A673 (cell line): ENCODE measurements around the gene ZEB2. TPM values are rescaled to one million over a fixed set of nuclear protein-coding genes. Genes with fewer than 3 reads are reported as not detected.

Experiments used
- BruUV-seq: library from RNA; stranded (reverse); fragments of 400-500 nt; replicated peaks from 2 replicates; lab custom pipeline; 2021; lab: Mats Ljungman, UMichigan
- CTCF ChIA-PET: fragments of 300-600 bp; sonication (Branson Sonifier 250); formaldehyde crosslinking; loops from one replicate; lab custom pipeline; 2022; ENCODE audit warnings: antibody characterized with exemption; lab: Charles Lee
- POLR2A ChIA-PET: fragments of 300-600 bp; sonication (Branson Sonifier 250); formaldehyde crosslinking; loops from one replicate; lab custom pipeline; 2022; ENCODE audit warnings: antibody characterized with exemption; ENCODE audit not compliant: low non-redundant PET; lab: Charles Lee
- DNase-seq: peaks from one replicate; pipeline ENCODE4 v3.0.0-alpha.2; 2015; ENCODE audit warnings: low spot score
- H3K27ac ChIP-seq: fragments of 200-600 bp; sonication (generic); 2 replicates; pipeline ENCODE4 v1.5.1; 2016; ENCODE audit warnings: mixed run types, low read depth, mild to moderate bottlenecking, mixed read lengths, antibody characterized with exemption, low read length; ENCODE audit not compliant: poor library complexity, severe bottlenecking
- H3K27me3 ChIP-seq: fragments of 200-600 bp; sonication (generic); replicated peaks from 2 replicates; pipeline ENCODE4 v1.6.1; 2017; ENCODE audit warnings: mixed run types, low read depth, mild to moderate bottlenecking, mixed read lengths, antibody characterized with exemption, low read length; ENCODE audit not compliant: insufficient read depth, poor library complexity
- H3K36me3 ChIP-seq: fragments of 200-600 bp; sonication (generic); 2 replicates; pipeline ENCODE4 v1.6.1; 2016; ENCODE audit warnings: mixed run types, mild to moderate bottlenecking, mixed read lengths, antibody characterized with exemption, low read length; ENCODE audit not compliant: insufficient read depth, poor library complexity, severe bottlenecking
- H3K4me1 ChIP-seq: fragments of 200-600 bp; sonication (generic); 2 replicates; pipeline ENCODE4 v1.6.1; 2017; ENCODE audit warnings: mixed run types, mild to moderate bottlenecking, mixed read lengths, antibody characterized with exemption, low read length; ENCODE audit not compliant: insufficient read depth, poor library complexity, severe bottlenecking
- H3K4me3 ChIP-seq: fragments of 200-600 bp; sonication (generic); 2 replicates; pipeline ENCODE4 v1.5.1; 2016; ENCODE audit warnings: low read depth, mixed run types, mild to moderate bottlenecking, mixed read lengths, low read length; ENCODE audit not compliant: poor library complexity, severe bottlenecking
- H3K9me3 ChIP-seq: fragments of 200-600 bp; sonication (generic); 2 replicates; pipeline ENCODE4 v1.6.1; 2016; ENCODE audit warnings: mixed run types, low read depth, mild to moderate bottlenecking, mixed read lengths, antibody characterized with exemption, low read length; ENCODE audit not compliant: poor library complexity, severe bottlenecking
- EZH2 ChIP-seq: fragments of 200-600 bp; sonication (generic); IDR thresholded peaks from 2 replicates; pipeline ENCODE4 v1.6.1; 2017; ENCODE audit warnings: borderline replicate concordance, low read depth, mild to moderate bottlenecking, mixed read lengths, antibody characterized with exemption, low read length; ENCODE audit not compliant: poor library complexity, severe bottlenecking
- intact Hi-C: fragments of 100-400 bp; cut with micrococcal nuclease; formaldehyde crosslinking; loops from one replicate; pipeline ENCODE4 v1.10.0; 2022; ENCODE audit not compliant: unreplicated experiment
- total RNA-seq: library from RNA; stranded (reverse); gene quantifications from 2 replicates; pipeline ENCODE4 v1.2.3, GENCODE V29; 2021
- TF ChIP-seq, protein P1 (sequence below): fragments of 300-800, 200-600 bp; sonication (generic); conservative IDR thresholded peaks from 2 replicates; pipeline ENCODE4 v1.5.1; 2017; ENCODE audit warnings: low read depth, mild to moderate bottlenecking, antibody characterized with exemption, low read length, moderate library complexity, mixed read lengths

The ZEB2 gene
- total RNA-seq, 1 experiment from 2014 or later, result 146 TPM

DNA sequence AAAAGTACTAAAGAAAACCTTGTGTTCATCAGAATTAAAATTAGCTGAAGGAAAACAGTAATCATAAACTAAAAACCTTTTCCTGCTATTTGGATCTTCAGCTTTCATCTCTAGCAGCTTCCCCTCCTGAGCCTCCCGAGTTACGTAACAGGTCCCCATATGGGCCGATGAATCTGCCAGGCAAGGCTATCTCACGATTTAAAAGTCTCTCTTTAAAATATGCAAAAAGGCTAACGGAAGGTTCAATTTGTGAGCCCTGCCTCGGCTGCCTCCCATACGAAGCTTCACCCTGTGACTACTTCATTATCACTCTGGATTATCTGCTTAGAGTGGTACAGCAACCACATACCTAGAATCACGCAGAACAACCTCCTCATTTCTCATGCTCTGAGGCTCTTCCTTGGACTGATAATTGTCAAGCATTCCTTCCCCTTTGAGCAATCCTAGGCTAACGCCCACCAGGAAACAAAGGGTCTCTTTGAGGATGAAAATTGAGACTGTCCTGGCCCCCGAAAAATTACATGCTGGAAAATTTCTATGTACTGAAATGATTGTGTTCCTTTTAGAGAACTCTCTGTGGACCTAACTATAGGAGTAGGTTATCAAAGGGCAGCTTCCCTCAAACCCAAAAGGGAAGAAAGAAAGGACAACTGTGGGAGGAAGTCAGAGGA is 147.4 kb downstream of the ZEB2 start:
- Histone ChIP-seq H3K4me1 (peaks cover 15% of the 10 kb centered on the region), H3K9me3 (no peaks in the 10 kb centered on the region), H3K27me3 (no peaks in the 10 kb centered on the region), H3K36me3 (no peaks in the 10 kb centered on the region), H3K27ac (peak overlapping the region; percentile 4), H3K4me3 (no peak overlapping the region)
- POLR2A ChIA-PET, result no interaction called here
- DNase-seq, result peak; percentile 55
- intact Hi-C loops, result no loop called here
- BruUV-seq, result no TSS peak
- no peak for TF ChIP-seq EZH2
- TF ChIP-seq, protein P1, sequence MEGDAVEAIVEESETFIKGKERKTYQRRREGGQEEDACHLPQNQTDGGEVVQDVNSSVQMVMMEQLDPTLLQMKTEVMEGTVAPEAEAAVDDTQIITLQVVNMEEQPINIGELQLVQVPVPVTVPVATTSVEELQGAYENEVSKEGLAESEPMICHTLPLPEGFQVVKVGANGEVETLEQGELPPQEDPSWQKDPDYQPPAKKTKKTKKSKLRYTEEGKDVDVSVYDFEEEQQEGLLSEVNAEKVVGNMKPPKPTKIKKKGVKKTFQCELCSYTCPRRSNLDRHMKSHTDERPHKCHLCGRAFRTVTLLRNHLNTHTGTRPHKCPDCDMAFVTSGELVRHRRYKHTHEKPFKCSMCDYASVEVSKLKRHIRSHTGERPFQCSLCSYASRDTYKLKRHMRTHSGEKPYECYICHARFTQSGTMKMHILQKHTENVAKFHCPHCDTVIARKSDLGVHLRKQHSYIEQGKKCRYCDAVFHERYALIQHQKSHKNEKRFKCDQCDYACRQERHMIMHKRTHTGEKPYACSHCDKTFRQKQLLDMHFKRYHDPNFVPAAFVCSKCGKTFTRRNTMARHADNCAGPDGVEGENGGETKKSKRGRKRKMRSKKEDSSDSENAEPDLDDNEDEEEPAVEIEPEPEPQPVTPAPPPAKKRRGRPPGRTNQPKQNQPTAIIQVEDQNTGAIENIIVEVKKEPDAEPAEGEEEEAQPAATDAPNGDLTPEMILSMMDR, result no peak
- CTCF ChIA-PET, result no interaction called here

DNA sequence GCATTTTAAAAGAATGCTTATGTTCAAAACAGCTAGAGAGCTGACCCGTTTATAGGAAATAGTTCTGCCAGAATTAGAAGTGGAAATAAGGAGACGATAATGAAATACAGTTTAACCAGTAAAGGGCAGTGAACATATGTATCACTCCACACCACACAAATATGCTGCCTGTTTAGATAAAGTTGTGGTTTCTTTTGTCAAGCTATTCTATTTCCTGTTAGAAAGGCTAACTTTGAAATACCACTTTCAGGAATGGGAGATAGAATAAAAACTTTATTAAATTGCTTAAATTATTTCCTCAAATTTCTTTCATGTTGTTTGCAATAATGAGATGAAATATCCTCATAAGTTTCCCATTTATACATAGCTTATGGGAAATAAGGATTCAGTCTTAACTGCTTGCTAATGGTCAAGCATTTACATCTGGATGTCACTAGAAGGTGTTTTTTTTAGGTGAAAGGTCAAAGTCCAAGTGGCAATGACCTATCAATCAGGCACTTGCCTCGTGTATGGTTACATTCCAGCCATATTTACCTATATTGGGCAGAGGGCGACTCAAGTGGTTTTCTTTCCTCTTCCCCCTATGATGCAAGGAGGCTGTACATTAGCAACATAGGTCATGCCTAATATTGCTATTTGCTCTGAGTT is 148.9 kb downstream of the ZEB2 start:
- H3K36me3 ChIP-seq, result no peaks in the 10 kb centered on the region

DNA sequence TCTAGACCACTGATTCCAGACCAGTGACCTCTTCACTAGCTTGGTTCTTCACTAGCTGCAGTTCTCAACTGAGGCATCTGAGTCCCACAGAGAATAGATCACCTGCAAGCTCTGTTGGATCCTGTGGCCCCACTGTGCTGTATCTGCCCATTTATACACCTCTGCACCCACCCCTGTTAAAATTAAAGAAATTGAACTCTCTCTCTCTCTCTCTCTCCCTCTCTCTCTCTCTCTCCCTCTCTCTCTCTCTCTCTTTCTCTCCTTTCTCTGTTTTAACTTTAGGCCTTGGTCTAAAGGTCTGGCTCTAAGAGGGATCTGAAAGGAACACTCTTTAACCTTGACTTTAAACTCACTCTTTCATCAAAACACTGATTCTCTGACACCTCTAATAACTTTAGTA is 150.5 kb downstream of the ZEB2 start:
- no TSS peak for BruUV-seq
- TF ChIP-seq, protein P1, result no peak
- TF ChIP-seq EZH2, result no peak
- no peaks in the 10 kb centered on the region for H3K36me3 ChIP-seq
- H3K9me3 ChIP-seq, result no peaks in the 10 kb centered on the region
- H3K27ac ChIP-seq, result no peak overlapping the region
- intact Hi-C loops, result loop anchor here (10.0 kb wide), 1 partner anchor 1175 kb away; no protein-coding TSS in a partner anchor
- H3K4me1 ChIP-seq, result peaks cover 20% of the 10 kb centered on the region
- DNase-seq, result no peak
- H3K4me3 ChIP-seq, result no peak overlapping the region
- ChIA-PET POLR2A (no interaction called here), CTCF (no interaction called here)
- H3K27me3 ChIP-seq, result no peaks in the 10 kb centered on the region

More for the DNA sequence above, 148.9 kb downstream of the ZEB2 start:
- no TSS peak for BruUV-seq
- H3K4me3 ChIP-seq, result no peak overlapping the region
- no peak for DNase-seq
- TF ChIP-seq, protein P1, result no peak
- TF ChIP-seq EZH2, result no peak
- POLR2A ChIA-PET, result no interaction called here
- no peaks in the 10 kb centered on the region for H3K27me3 ChIP-seq
- no peak overlapping the region for H3K27ac ChIP-seq
- CTCF ChIA-PET, result interaction anchor here (0.6 kb wide), 1 partner anchor 55 kb away, joined by 3 read pairs; no protein-coding TSS in a partner anchor
- intact Hi-C loops, result no loop called here
- H3K9me3 ChIP-seq, result no peaks in the 10 kb centered on the region
- peaks cover 15% of the 10 kb centered on the region for H3K4me1 ChIP-seq
